Measurements from ENCODE around the gene SCYGR7. TPM values are rescaled to one million over a fixed set of nuclear protein-coding genes. Genes with fewer than 3 reads are reported as not detected.
"Not testable (repeated sequence)": the region's sequence is repeated elsewhere in the genome, so short reads cannot be mapped to it uniquely, and the experiment has no call there.

The SCYGR7 gene
- total RNA-seq, 2 donors from 2014 or later, result not detected

DNA sequence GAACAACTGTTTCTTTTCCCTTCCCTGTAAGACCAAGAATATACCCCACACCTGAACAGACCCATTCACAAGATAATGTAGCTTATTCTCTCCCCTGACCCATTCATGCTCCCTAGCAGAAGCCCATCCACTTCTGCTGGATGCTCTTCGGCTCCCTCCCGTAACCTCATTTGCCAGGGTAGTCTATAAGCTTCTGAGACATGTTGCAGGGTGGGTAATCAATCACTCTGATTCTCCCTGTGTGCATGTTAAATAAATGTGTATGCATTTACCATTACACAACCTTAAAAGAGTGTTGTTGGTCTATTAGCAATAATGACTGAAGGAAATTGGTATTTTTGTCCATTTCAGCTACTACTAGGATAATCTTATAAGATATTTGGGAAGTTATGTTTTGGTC lies 11.6 kb upstream of the SCYGR7 start:
- TF ChIP-seq, protein P1, sequence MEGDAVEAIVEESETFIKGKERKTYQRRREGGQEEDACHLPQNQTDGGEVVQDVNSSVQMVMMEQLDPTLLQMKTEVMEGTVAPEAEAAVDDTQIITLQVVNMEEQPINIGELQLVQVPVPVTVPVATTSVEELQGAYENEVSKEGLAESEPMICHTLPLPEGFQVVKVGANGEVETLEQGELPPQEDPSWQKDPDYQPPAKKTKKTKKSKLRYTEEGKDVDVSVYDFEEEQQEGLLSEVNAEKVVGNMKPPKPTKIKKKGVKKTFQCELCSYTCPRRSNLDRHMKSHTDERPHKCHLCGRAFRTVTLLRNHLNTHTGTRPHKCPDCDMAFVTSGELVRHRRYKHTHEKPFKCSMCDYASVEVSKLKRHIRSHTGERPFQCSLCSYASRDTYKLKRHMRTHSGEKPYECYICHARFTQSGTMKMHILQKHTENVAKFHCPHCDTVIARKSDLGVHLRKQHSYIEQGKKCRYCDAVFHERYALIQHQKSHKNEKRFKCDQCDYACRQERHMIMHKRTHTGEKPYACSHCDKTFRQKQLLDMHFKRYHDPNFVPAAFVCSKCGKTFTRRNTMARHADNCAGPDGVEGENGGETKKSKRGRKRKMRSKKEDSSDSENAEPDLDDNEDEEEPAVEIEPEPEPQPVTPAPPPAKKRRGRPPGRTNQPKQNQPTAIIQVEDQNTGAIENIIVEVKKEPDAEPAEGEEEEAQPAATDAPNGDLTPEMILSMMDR (IDR thresholded peaks at IDR 0.05), result no peak
- Histone ChIP-seq H3K27me3 (no peaks in the 10 kb centered on the region), H3K27ac (no peak overlapping the region), H3K4me3 (no peak overlapping the region), H3K9me3 (no peaks in the 10 kb centered on the region), H3K9ac (ENCODE audit: low read depth in 2 of 2, low read length in 2 of 2) (peak overlapping the region in 1 of 2 donors; percentile 34), H3K36me3 (no peaks in the 10 kb centered on the region), H3K4me1 (no peaks in the 10 kb centered on the region)
- intact Hi-C loops (cut with DNase I), result no loop called here
- DNase-seq, result no peak

DNA sequence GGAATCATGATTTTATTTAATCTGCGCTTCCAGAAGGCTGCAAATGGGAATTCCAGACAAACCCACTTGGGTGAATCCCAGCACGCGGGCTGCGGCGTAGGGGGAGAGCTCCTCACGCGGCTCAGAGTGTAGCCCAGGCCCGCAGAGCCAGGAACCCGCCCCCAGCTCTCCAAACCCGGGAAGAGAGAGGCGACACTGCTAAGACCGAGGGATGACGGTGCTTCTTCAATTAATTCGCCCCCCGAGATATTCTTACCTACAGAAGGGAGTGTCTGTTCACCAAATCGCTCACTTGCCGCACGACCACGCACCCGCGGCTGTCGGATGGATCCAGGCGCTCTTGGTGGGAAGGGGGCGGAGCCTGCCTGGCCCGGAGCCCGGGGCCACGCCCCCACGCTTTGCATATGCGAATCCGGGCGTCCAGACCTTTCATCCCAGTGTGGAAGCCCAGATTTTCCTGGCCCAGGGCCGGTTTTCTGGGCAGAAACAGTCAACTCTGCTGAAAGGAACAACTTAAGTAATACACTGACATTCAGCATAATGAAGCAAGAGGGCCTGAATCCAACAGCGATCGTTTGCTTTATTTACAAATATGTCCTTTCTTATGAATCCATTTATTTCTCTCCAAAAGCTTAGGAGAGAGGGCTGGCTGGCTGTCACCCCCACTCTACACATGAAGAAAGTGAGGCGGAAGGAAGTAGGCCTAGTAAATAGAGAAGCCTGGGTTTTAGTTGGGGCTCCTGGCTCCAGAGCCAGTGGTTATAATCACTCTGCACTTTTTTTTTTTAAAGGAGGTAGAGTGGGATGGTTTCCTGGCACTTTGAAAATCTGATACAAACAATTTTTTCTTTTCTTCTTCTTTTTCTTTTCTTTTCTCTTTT lies 10.2 kb upstream of the SCYGR7 start, which contains the start of gene SLC19A3:
TSS of gene SLC19A3 (minus strand) at position 342 of the 881 bp plus-strand sequence. CDS start 15,710 bp downstream, outside the sequence.
- no peaks in the 10 kb centered on the region for H3K27me3 ChIP-seq
- no peaks in the 10 kb centered on the region for H3K36me3 ChIP-seq
- DNase-seq, result peak; percentile 95
- H3K27ac ChIP-seq, result peak within 1 kb of the TSS; percentile 43
- peak within 1 kb of the TSS; percentile 14 to 77 for H3K9ac ChIP-seq (ENCODE audit: low read depth in 2 of 2, low read length in 2 of 2)
- peak within 1 kb of the TSS; percentile 49 for H3K4me3 ChIP-seq
- intact Hi-C loops (cut with DNase I), result no loop called here
- no peaks in the 10 kb centered on the region for H3K4me1 ChIP-seq
- TF ChIP-seq, protein P1 (IDR thresholded peaks at IDR 0.05), result no peak
- no peaks in the 10 kb centered on the region for H3K9me3 ChIP-seq

DNA sequence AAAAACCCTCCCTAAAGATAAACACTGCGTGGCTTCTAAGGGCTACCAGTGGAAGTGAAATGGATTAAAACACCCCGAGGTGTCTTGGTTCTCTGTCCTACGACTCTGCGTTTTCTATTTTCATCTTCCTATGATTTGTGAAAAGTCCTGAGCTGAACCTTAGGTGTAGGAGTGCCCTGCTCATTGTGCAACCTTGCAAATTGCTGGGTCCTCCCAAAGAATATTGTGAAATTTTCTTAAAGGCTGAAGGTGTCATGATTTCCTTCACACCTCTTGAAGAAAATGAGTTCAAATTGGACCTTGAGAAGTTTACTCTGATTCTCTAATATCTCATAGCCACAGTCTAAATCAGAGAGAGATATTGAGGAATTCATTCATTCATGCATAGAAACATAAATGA lies 8.5 kb upstream of the SCYGR7 start:
- intact Hi-C loops (cut with DNase I), result no loop called here

DNA sequence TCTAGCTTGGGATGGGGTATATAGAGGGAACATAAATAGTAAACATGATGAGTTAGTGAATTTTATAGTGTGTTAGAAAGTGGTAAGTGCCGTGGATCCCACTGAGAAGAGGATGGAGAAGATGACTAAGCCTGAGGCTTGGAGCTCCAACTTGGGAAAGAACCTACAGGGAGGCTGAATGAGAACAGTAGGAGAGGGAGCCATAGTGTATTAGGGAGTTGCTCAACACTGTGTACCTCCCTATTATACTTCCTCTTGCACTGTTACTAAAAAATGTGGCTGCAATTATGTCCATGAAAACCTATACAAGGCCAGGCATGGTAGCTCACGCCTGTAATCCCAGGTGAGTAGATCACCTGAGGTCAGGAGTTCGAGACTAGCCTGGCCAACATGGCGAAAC lies 7.5 kb upstream of the SCYGR7 start:
- H3K27me3 ChIP-seq, result no peaks in the 10 kb centered on the region
- intact Hi-C loops (cut with DNase I), result no loop called here
- no peaks in the 10 kb centered on the region for H3K9me3 ChIP-seq
- H3K4me3 ChIP-seq, result no peak overlapping the region
- no peak overlapping the region for H3K27ac ChIP-seq
- no peak for DNase-seq
- H3K9ac ChIP-seq (ENCODE audit: low read depth in 2 of 2, low read length in 2 of 2), result no peak overlapping the region
- no peaks in the 10 kb centered on the region for H3K36me3 ChIP-seq
- TF ChIP-seq, protein P1 (IDR thresholded peaks at IDR 0.05), result no peak
- H3K4me1 ChIP-seq, result no peaks in the 10 kb centered on the region

More for the DNA sequence above, 8.5 kb upstream of the SCYGR7 start:
- Histone ChIP-seq H3K27me3 (no peaks in the 10 kb centered on the region), H3K4me3 (no peak overlapping the region), H3K9ac (ENCODE audit: low read depth in 2 of 2, low read length in 2 of 2) (no peak overlapping the region), H3K4me1 (no peaks in the 10 kb centered on the region), H3K27ac (no peak overlapping the region), H3K9me3 (no peaks in the 10 kb centered on the region), H3K36me3 (no peaks in the 10 kb centered on the region)
- TF ChIP-seq, protein P1 (IDR thresholded peaks at IDR 0.05), result no peak
- no peak for DNase-seq

DNA sequence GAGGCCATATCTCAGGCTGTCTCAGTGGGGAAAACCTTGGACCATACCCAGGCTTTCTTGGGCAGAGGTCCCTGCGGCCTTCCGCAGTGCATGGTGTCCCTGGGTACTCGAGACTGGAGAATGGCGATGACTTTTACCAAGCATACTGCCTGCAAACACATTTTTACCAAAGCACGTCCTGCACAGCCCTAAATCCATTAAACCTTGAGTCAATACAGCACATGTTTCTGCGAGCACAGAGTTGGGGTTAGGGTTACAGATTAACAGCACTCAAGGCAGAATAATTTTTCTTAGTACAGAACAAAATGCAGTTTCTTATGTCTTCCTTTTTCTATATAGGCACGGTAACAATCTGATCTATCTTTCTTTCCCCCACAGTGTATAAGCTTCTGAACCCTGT lies 5.3 kb upstream of the SCYGR7 start:
- H3K4me3 ChIP-seq; H3K4me1 ChIP-seq; H3K27ac ChIP-seq; H3K9ac ChIP-seq (ENCODE audit: low read depth in 2 of 2, low read length in 2 of 2); intact Hi-C loops (cut with DNase I); H3K9me3 ChIP-seq; H3K27me3 ChIP-seq; H3K36me3 ChIP-seq: not testable (repeated sequence)
- DNase-seq, result peak; percentile 32

Measured in colonic mucosa (tissue), 4 donors.